ENCODE results near the gene DEPP1. TPM values are rescaled to one million over a fixed set of nuclear protein-coding genes. Genes with fewer than 3 reads are reported as not detected.

The DEPP1 gene
- total RNA-seq, 1 experiment from 2014 or later = 3.8 TPM

DNA sequence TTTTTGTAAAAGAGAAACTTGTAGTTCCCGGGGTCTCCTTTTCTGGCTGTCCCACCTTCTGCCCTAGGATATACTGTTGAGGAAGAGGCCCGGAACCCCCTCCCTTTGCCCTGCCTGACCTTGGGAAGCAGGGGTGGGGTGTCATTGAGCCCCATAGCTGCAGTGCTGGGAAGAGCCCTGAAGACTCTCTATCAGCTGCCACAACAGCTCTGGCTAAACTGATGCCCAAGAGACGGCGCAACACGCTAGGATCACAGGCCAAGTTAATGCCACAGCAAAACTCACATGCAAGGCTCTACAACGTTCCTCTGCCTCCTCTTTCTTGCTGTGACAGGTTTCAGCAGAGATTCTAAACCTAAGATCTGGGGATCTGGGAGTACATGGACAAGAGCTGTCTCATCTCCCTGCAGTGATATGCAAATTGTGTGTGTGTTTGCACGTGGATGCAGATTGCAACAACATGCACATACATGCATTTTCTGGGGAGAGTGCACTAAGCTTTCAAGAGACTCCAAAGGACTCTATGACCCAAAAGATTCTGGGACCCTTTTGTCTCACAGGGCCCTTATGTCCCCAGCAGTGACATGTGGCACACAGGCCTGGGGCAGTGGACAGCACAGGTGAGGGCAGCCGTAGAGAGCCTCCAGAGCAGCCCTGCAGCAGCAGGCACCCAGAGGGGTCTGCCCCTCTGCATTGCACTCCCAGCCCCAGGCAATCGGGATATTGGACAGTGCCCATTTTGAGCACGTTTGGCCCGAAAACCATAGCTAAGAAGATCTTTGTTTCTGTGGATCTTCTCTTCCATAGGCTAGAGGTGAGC is 16.5 kb downstream of the DEPP1 start (continued):
- TF ChIP-seq, protein P1, sequence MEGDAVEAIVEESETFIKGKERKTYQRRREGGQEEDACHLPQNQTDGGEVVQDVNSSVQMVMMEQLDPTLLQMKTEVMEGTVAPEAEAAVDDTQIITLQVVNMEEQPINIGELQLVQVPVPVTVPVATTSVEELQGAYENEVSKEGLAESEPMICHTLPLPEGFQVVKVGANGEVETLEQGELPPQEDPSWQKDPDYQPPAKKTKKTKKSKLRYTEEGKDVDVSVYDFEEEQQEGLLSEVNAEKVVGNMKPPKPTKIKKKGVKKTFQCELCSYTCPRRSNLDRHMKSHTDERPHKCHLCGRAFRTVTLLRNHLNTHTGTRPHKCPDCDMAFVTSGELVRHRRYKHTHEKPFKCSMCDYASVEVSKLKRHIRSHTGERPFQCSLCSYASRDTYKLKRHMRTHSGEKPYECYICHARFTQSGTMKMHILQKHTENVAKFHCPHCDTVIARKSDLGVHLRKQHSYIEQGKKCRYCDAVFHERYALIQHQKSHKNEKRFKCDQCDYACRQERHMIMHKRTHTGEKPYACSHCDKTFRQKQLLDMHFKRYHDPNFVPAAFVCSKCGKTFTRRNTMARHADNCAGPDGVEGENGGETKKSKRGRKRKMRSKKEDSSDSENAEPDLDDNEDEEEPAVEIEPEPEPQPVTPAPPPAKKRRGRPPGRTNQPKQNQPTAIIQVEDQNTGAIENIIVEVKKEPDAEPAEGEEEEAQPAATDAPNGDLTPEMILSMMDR (IDR thresholded peaks at IDR 0.05 in 2 of 3, conservative IDR thresholded peaks at IDR 0.05 in 1 of 3; ENCODE audit: borderline replicate concordance in 1 of 3, insufficient read depth in 1 of 3, low read depth in 2 of 3, low read length in 2 of 3) = no peak
- TF ChIP-seq FOSL1 (IDR thresholded peaks at IDR 0.05; ENCODE audit: low read depth) = no peak
- TF ChIP-seq EZH2phosphoT487 (IDR thresholded peaks at IDR 0.05; ENCODE audit: borderline replicate concordance) = no peak
- TF ChIP-seq ZNF274 (IDR thresholded peaks at IDR 0.05; ENCODE audit: low read depth, low read length) = no peak
- TF ChIP-seq YY1 (IDR thresholded peaks at IDR 0.05; ENCODE audit: extremely low read depth, insufficient replicate concordance, low read depth, low read length) = no peak
- TF ChIP-seq SRF (IDR thresholded peaks at IDR 0.05; ENCODE audit: low read depth) = no peak
- TF ChIP-seq ZBTB33 (IDR thresholded peaks at IDR 0.05; ENCODE audit: extremely low read depth, insufficient replicate concordance, low read length) = no peak
- TF ChIP-seq SIN3A (IDR thresholded peaks at IDR 0.05; ENCODE audit: low read depth) = no peak

GRCh38 chr10:44961230-44961571 is 17.4 kb downstream of the DEPP1 start:
- CTCF ChIA-PET = interaction anchor here (1.1 to 1.4 kb wide), 2 partner anchors 17 to 28 kb away, joined by 3 read pairs; partner anchors contain the start of gene DEPP1
- Histone ChIP-seq H3K36me3 (ENCODE audit: control insufficient read depth in 1 of 2, insufficient read depth in 2 of 2, low read length in 2 of 2) (no peaks in the 10 kb centered on the region), H3K79me2 (ENCODE audit: insufficient read depth, low read length) (no peaks in the 10 kb centered on the region), H3K4me2 (ENCODE audit: low read length) (no peak overlapping the region), H3K27ac (ENCODE audit: low read depth, low read length) (no peak overlapping the region), H2AFZ (ENCODE audit: low read depth, low read length, poor library complexity, severe bottlenecking) (no peak overlapping the region), H3K9me2 (ENCODE audit: insufficient read depth) (no peaks in the 10 kb centered on the region), H3K4me3 (replicated peaks in 1 of 2; ENCODE audit: low read depth in 1 of 2, low read length in 2 of 2) (no peak overlapping the region), H3K4me1 (ENCODE audit: control insufficient read depth in 1 of 2, insufficient read depth in 2 of 2, low read length in 2 of 2) (peaks cover 3 to 20% of the 10 kb centered on the region in 2 experiments; a peak in 3 of 4 replicates), H4K20me1 (ENCODE audit: insufficient read depth) (no peaks in the 10 kb centered on the region), H3K9me3 (ENCODE audit: control insufficient read depth in 1 of 2, insufficient read depth in 1 of 2, low read depth in 1 of 2, low read length in 2 of 2) (no peaks in the 10 kb centered on the region), H3K27me3 (ENCODE audit: insufficient read depth, low read length) (no peaks in the 10 kb centered on the region), H3K9ac (ENCODE audit: low read length) (no peak overlapping the region)
- POLR2A ChIA-PET = no interaction called here
- RAD21 ChIA-PET (ENCODE audit: low non-redundant PET in 1 of 2, low total read pairs in 2 of 2, uncharacterized antibody in 2 of 2, unreplicated experiment in 2 of 2) = no interaction called here
- intact Hi-C loops (cut with micrococcal nuclease) = no loop called here
- ATAC-seq (no peak), DNase-seq (ENCODE audit: low read depth, low spot score) (no peak)
- no TSS peak for BruUV-seq (replicated peaks)
- no peak for TF ChIP-seq SP1 (IDR thresholded peaks at IDR 0.05; ENCODE audit: low read depth)
- TF ChIP-seq, protein P1 (IDR thresholded peaks at IDR 0.05 in 2 of 3, conservative IDR thresholded peaks at IDR 0.05 in 1 of 3; ENCODE audit: borderline replicate concordance in 1 of 3, insufficient read depth in 1 of 3, low read depth in 2 of 3, low read length in 2 of 3) = no peak
- no peak for TF ChIP-seq POLR2A (IDR thresholded peaks at IDR 0.05; ENCODE audit: borderline replicate concordance, extremely low read depth, insufficient read depth, insufficient read length)
- no peak for TF ChIP-seq EZH2 (IDR thresholded peaks at IDR 0.05)
- TF ChIP-seq TCF7L2 (IDR thresholded peaks at IDR 0.05; ENCODE audit: borderline replicate concordance, extremely low read depth, insufficient read depth, insufficient read length) = no peak
- no peak for TF ChIP-seq FOSL1 (IDR thresholded peaks at IDR 0.05; ENCODE audit: low read depth)
- no peak for TF ChIP-seq EGR1 (IDR thresholded peaks at IDR 0.05; ENCODE audit: low read depth)
- TF ChIP-seq, protein P2, sequence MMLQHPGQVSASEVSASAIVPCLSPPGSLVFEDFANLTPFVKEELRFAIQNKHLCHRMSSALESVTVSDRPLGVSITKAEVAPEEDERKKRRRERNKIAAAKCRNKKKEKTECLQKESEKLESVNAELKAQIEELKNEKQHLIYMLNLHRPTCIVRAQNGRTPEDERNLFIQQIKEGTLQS (IDR thresholded peaks at IDR 0.05) = no peak
